ENCODE measurements around the gene ZBTB42.
A peak's percentile ranks its signal among the peaks of the same experiment; 100 is the strongest.

The ZBTB42 gene

GRCh38 chr14:104795781-104796686 lies 4.9 kb upstream of the ZBTB42 start (continued):
- TF ChIP-seq, protein P1, sequence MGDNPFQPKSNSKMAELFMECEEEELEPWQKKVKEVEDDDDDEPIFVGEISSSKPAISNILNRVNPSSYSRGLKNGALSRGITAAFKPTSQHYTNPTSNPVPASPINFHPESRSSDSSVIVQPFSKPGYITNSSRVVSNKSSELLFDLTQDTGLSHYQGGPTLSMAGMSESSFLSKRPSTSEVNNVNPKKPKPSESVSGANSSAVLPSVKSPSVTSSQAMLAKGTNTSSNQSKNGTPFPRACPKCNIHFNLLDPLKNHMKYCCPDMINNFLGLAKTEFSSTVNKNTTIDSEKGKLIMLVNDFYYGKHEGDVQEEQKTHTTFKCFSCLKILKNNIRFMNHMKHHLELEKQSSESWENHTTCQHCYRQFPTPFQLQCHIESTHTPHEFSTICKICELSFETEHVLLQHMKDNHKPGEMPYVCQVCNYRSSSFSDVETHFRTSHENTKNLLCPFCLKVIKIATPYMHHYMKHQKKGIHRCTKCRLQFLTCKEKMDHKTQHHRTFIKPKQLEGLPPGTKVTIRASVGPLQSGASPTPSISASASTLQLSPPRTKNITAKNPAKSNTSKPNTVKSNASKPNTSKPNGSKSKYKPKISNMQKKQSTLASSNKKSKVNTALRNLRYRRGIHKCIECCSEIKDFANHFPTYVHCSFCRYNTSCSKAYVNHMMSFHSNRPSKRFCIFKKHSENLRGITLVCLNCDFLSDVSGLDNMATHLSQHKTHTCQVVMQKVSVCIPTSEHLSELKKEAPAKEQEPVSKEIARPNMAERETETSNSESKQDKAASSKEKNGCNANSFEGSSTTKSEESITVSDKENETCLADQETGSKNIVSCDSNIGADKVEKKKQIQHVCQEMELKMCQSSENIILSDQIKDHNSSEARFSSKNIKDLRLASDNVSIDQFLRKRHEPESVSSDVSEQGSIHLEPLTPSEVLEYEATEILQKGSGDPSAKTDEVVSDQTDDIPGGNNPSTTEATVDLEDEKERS (tag by site-specific recombination; IDR thresholded peaks at IDR 0.05), result no peak
- TF ChIP-seq ZNF335 (tag by site-specific recombination; conservative IDR thresholded peaks at IDR 0.05) (0 out of 2 replicates have a peak, but pooled peaks have one; percentile 19), ZNF664 (tag by site-specific recombination; IDR thresholded peaks at IDR 0.05) (no peak), ZNF626 (tag by site-specific recombination; IDR thresholded peaks at IDR 0.05) (no peak), SP2 (tag by site-specific recombination; IDR thresholded peaks at IDR 0.05) (0 out of 2 replicates have a peak, but pooled peaks have one; percentile 22), SP3 (tag by site-specific recombination; IDR thresholded peaks at IDR 0.05) (peak; percentile 60), EGR2 (tag by site-specific recombination; IDR thresholded peaks at IDR 0.05; ENCODE audit: low read depth) (0 out of 2 replicates have a peak, but pooled peaks have one; percentile 24), MEIS1 (CRISPR knock-in tag; IDR thresholded peaks at IDR 0.05; ENCODE audit: borderline replicate concordance) (no peak), KLF7 (tag by site-specific recombination; IDR thresholded peaks at IDR 0.05; ENCODE audit: borderline replicate concordance) (no peak), ZNF530 (tag by site-specific recombination; IDR thresholded peaks at IDR 0.05; ENCODE audit: low read depth) (no peak), ZNF658 (tag by site-specific recombination; IDR thresholded peaks at IDR 0.05) (no peak), HOXA7 (CRISPR knock-in tag; IDR thresholded peaks at IDR 0.05; ENCODE audit: borderline replicate concordance) (no peak), ZNF645 (tag by site-specific recombination; IDR thresholded peaks at IDR 0.05) (no peak), ZNF473 (tag by site-specific recombination; IDR thresholded peaks at IDR 0.05) (no peak), ZNF37A (tag by site-specific recombination; IDR thresholded peaks at IDR 0.05) (no peak), GLI4 (tag by site-specific recombination; IDR thresholded peaks at IDR 0.05) (no peak), ZNF571 (tag by site-specific recombination; IDR thresholded peaks at IDR 0.05) (no peak), ZNF510 (tag by site-specific recombination; IDR thresholded peaks at IDR 0.05; ENCODE audit: insufficient replicate concordance) (no peak), KLF9 (tag by site-specific recombination; IDR thresholded peaks at IDR 0.05; ENCODE audit: low read depth) (peak; percentile 64), KLF10 (tag by site-specific recombination; IDR thresholded peaks at IDR 0.05) (0 out of 2 replicates have a peak, but pooled peaks have one; percentile 27), PRDM1 (tag by site-specific recombination; IDR thresholded peaks at IDR 0.05) (no peak), ZNF558 (tag by site-specific recombination; IDR thresholded peaks at IDR 0.05) (no peak), ZFHX2 (tag by site-specific recombination; conservative IDR thresholded peaks at IDR 0.05) (peak; percentile 62), ZNF785 (tag by site-specific recombination; IDR thresholded peaks at IDR 0.05) (no peak)
- TF ChIP-seq, protein P2, sequence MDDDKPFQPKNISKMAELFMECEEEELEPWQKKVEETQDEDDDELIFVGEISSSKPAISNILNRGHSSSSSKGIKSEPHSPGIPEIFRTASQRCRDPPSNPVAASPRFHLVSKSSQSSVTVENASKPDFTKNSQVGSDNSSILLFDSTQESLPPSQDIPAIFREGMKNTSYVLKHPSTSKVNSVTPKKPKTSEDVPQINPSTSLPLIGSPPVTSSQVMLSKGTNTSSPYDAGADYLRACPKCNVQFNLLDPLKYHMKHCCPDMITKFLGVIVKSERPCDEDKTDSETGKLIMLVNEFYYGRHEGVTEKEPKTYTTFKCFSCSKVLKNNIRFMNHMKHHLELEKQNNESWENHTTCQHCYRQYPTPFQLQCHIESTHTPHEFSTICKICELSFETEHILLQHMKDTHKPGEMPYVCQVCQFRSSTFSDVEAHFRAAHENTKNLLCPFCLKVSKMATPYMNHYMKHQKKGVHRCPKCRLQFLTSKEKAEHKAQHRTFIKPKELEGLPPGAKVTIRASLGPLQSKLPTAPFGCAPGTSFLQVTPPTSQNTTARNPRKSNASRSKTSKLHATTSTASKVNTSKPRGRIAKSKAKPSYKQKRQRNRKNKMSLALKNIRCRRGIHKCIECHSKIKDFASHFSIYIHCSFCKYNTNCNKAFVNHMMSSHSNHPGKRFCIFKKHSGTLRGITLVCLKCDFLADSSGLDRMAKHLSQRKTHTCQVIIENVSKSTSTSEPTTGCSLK (tag by site-specific recombination; IDR thresholded peaks at IDR 0.05), result no peak

All from HEK293 (cell line).